HEK293 (cell line): ENCODE measurements around the gene NCBP2.

ENCODE experiments used
- CTCF ChIA-PET: fragments of 350-600 bp; formaldehyde crosslinking; extraction: SDS; loops from one replicate; lab custom pipeline; 2021; ENCODE audit warnings: antibody characterized with exemption; lab: Yijun Ruan, JAX
- POLR2A ChIA-PET: fragments of 300-600 bp; formaldehyde crosslinking; extraction: SDS; loops from one replicate; lab custom pipeline; 2020; ENCODE audit warnings: antibody characterized with exemption, inconsistent platforms; lab: Yijun Ruan, JAX
- H3K27ac ChIP-seq: fragments of 200-500 bp; sonication (Bioruptor generic); 2 replicates; pipeline ENCODE4 v1.5.1; 2014; ENCODE audit warnings: low read depth, low read length, control low read depth, inconsistent platforms; ENCODE audit errors: extremely low read depth
- H3K36me3 ChIP-seq, 2 experiments: fragments of 200-500 bp in 1 of 2; sonication (Bioruptor generic) in 1 of 2; 1 replicate in 1 of 2; 2 replicates in 1 of 2; pipeline ENCODE4 v1.5.1; 2014 to 2017; ENCODE audit warnings: inconsistent platforms in 2 of 2, low read length in 2 of 2; ENCODE audit not compliant: control insufficient read depth in 2 of 2, insufficient read depth in 1 of 2
- H3K4me1 ChIP-seq: fragments of 200-500 bp; sonication (Bioruptor generic); 2 replicates; pipeline ENCODE4 v1.5.1; 2014; ENCODE audit warnings: mild to moderate bottlenecking, low read length, inconsistent platforms; ENCODE audit not compliant: control insufficient read depth, insufficient read depth
- H3K4me3 ChIP-seq: 2 replicates; pipeline ENCODE4 v1.5.1; 2011; ENCODE audit warnings: low read depth, mild to moderate bottlenecking, control low read depth, low read length, moderate library complexity
- H3K9me3 ChIP-seq: fragments of 200-500 bp; sonication (Bioruptor generic); 2 replicates; pipeline ENCODE4 v1.5.1; 2014; ENCODE audit warnings: low read depth, low read length, inconsistent platforms; ENCODE audit not compliant: control insufficient read depth, insufficient read depth
- PRDM1 ChIP-seq: fragments of 450-650 bp; formaldehyde crosslinking; IDR thresholded peaks from 2 replicates; pipeline ENCODE4; 2016; ENCODE audit warnings: missing biosample characterization, missing genetic modification characterization
- PRDM4 ChIP-seq: fragments of 450-650 bp; formaldehyde crosslinking; IDR thresholded peaks from 2 replicates; pipeline ENCODE4 v1.5.1; 2017; ENCODE audit warnings: missing biosample characterization, missing genetic modification characterization
- REST ChIP-seq: fragments of 450-650 bp; formaldehyde crosslinking; IDR thresholded peaks from 2 replicates; pipeline ENCODE4 v1.5.1; 2016; ENCODE audit warnings: missing biosample characterization, missing genetic modification characterization
- SALL2 ChIP-seq: fragments of 450-650 bp; formaldehyde crosslinking; IDR thresholded peaks from 2 replicates; pipeline ENCODE4 v1.5.0; 2017; ENCODE audit warnings: missing biosample characterization, mild to moderate bottlenecking, missing genetic modification characterization, borderline replicate concordance
- ZBTB48 ChIP-seq: fragments of 450-650 bp; formaldehyde crosslinking; IDR thresholded peaks from 2 replicates; pipeline ENCODE4 v1.5.1; 2016; ENCODE audit warnings: missing biosample characterization, missing genetic modification characterization
- ZNF148 ChIP-seq: fragments of 450-650 bp; formaldehyde crosslinking; IDR thresholded peaks from 2 replicates; pipeline ENCODE4 v1.5.0; 2017; ENCODE audit warnings: missing biosample characterization, missing genetic modification characterization, borderline replicate concordance
- ZNF174 ChIP-seq: fragments of 450-650 bp; formaldehyde crosslinking; IDR thresholded peaks from 2 replicates; pipeline ENCODE4 v1.5.0; 2017; ENCODE audit warnings: missing biosample characterization, mild to moderate bottlenecking, missing genetic modification characterization
- ZNF274 ChIP-seq, 2 experiments: fragments of 200-500 bp in 1 of 2; fragments of 450-650 bp in 1 of 2; sonication (Bioruptor generic) in 1 of 2; formaldehyde crosslinking in 1 of 2; IDR thresholded peaks; 2 replicates each; pipeline versions ENCODE4 v1.5.1 to v1.6.1; 2014 to 2016; ENCODE audit warnings: borderline replicate concordance in 1 of 2, inconsistent platforms in 1 of 2, low read length in 1 of 2, missing biosample characterization in 1 of 2, missing genetic modification characterization in 1 of 2
- ZNF280D ChIP-seq: fragments of 450-650 bp; formaldehyde crosslinking; IDR thresholded peaks from 2 replicates; pipeline ENCODE4 v1.5.1; 2016; ENCODE audit warnings: missing biosample characterization, missing genetic modification characterization
- ZNF335 ChIP-seq: fragments of 450-650 bp; formaldehyde crosslinking; conservative IDR thresholded peaks from 2 replicates; pipeline ENCODE4 v1.5.1; 2016; ENCODE audit warnings: missing biosample characterization, missing genetic modification characterization
- ZNF37A ChIP-seq: fragments of 450-650 bp; IDR thresholded peaks from 2 replicates; pipeline ENCODE4 v1.5.1; 2018; ENCODE audit warnings: missing biosample characterization, missing genetic modification characterization
- ZNF449 ChIP-seq: fragments of 450-650 bp; formaldehyde crosslinking; IDR thresholded peaks from 2 replicates; pipeline ENCODE4 v1.5.1; 2017; ENCODE audit warnings: missing biosample characterization, mild to moderate bottlenecking, missing genetic modification characterization, moderate library complexity
- ZNF510 ChIP-seq: fragments of 450-650 bp; formaldehyde crosslinking; IDR thresholded peaks from 2 replicates; pipeline ENCODE4 v1.5.1; 2018; ENCODE audit warnings: mild to moderate bottlenecking, missing genetic modification characterization, missing biosample characterization; ENCODE audit not compliant: insufficient replicate concordance
- ZNF518A ChIP-seq: fragments of 450-650 bp; formaldehyde crosslinking; conservative IDR thresholded peaks from 2 replicates; pipeline ENCODE4 v1.5.1; 2016; ENCODE audit warnings: low read depth, missing biosample characterization, missing genetic modification characterization
- ZNF544 ChIP-seq: fragments of 450-650 bp; formaldehyde crosslinking; IDR thresholded peaks from 2 replicates; pipeline ENCODE4 v1.5.0; 2017; ENCODE audit warnings: missing biosample characterization, missing genetic modification characterization
- ZNF660 ChIP-seq: fragments of 450-650 bp; IDR thresholded peaks from 2 replicates; pipeline ENCODE4 v1.5.1; 2018; ENCODE audit warnings: missing biosample characterization, mild to moderate bottlenecking, missing genetic modification characterization
- ZNF785 ChIP-seq: fragments of 450-650 bp; formaldehyde crosslinking; IDR thresholded peaks from 2 replicates; pipeline ENCODE4 v1.5.1; 2016; ENCODE audit warnings: missing biosample characterization, missing genetic modification characterization

Gene NCBP2

GRCh38 chr3:196920733-196921132 is 21.6 kb downstream of the NCBP2 start (continued):
- no peak for TF ChIP-seq ZNF174 (tag by site-specific recombination)

GRCh38 chr3:196918968-196919367 is 23.4 kb downstream of the NCBP2 start:
- POLR2A ChIA-PET, result no interaction called here
- Histone ChIP-seq H3K27ac (no peak overlapping the region), H3K4me3 (no peak overlapping the region), H3K36me3 (peaks cover 0 to 28% of the 10 kb centered on the region in 2 experiments; a peak in 2 of 3 replicates), H3K9me3 (no peaks in the 10 kb centered on the region), H3K4me1 (no peaks in the 10 kb centered on the region)
- no peak for TF ChIP-seq ZNF335 (tag by site-specific recombination)
- no peak for TF ChIP-seq ZNF449 (tag by site-specific recombination)
- TF ChIP-seq SALL2, result no peak
- no peak for TF ChIP-seq ZBTB48 (tag by site-specific recombination)
- no peak for TF ChIP-seq ZNF785 (tag by site-specific recombination)
- TF ChIP-seq REST (tag by site-specific recombination), result no peak
- TF ChIP-seq ZNF148, result no peak
- no peak for TF ChIP-seq ZNF660
- TF ChIP-seq ZNF518A (tag by site-specific recombination), result no peak
- TF ChIP-seq PRDM4 (tag by site-specific recombination), result no peak
- TF ChIP-seq ZNF544, result no peak
- TF ChIP-seq ZNF37A (tag by site-specific recombination), result no peak
- no peak for TF ChIP-seq ZNF510 (tag by site-specific recombination)
- no peak for TF ChIP-seq PRDM1 (tag by site-specific recombination)
- TF ChIP-seq ZNF280D, result no peak
- no peak for TF ChIP-seq ZNF274 (IDR thresholded peaks at IDR 0.05; ENCODE audit: low read length)
- TF ChIP-seq ZNF274 (tag by site-specific recombination; IDR thresholded peaks at IDR 0.05; ENCODE audit: borderline replicate concordance), result no peak
- CTCF ChIA-PET, result interaction anchor here (0.9 kb wide), 1 partner anchor 81 kb away, joined by 3 read pairs; no protein-coding TSS in a partner anchor
